Measurements from ENCODE around the gene TREX2.

Gene TREX2

DNA sequence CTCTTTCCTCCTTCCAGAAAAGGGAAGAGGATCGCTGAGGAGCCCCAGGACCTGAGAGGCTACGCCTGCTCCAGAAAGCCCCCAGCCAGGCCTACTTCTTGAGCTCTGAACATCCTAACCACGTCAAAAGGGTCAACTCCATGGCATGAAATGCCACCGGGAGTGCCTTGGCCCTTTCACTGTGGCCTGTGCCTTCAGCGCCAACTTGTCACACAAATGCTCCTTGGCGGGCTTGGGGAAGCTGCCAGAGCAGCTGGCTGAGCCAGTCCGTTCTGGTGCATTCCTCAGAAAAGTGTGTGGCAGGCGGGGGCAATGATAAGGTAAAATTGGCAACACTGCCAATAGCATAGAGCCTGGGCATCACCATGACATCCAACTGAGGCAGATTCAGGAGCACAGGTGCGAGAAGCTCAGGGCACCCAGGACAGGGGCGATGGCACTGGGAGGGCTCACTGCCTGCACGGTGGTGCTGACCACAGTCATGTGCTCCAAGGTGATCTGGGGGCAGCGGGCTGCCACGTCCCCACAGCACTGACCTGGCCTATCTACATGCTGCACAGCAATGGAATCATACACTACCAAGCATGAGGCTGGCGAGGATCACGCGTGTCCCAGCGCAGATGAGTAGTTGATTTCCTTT, 12.1 kb upstream of the TREX2 start:
- TF ChIP-seq, protein P1, sequence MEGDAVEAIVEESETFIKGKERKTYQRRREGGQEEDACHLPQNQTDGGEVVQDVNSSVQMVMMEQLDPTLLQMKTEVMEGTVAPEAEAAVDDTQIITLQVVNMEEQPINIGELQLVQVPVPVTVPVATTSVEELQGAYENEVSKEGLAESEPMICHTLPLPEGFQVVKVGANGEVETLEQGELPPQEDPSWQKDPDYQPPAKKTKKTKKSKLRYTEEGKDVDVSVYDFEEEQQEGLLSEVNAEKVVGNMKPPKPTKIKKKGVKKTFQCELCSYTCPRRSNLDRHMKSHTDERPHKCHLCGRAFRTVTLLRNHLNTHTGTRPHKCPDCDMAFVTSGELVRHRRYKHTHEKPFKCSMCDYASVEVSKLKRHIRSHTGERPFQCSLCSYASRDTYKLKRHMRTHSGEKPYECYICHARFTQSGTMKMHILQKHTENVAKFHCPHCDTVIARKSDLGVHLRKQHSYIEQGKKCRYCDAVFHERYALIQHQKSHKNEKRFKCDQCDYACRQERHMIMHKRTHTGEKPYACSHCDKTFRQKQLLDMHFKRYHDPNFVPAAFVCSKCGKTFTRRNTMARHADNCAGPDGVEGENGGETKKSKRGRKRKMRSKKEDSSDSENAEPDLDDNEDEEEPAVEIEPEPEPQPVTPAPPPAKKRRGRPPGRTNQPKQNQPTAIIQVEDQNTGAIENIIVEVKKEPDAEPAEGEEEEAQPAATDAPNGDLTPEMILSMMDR (IDR thresholded peaks at IDR 0.05; ENCODE audit: control extremely low read depth, extremely low read depth, low read depth, missing control alignments): no peak
- ChIA-PET POLR2A (no interaction called here), CTCF (interaction anchor here (1.4 to 3.1 kb wide), 2 partner anchors 14 to 19 kb away, joined by 3 to 15 read pairs; partner anchors contain the start of gene HAUS7)
- DNase-seq (ENCODE audit: extremely low spot score): no peak

DNA sequence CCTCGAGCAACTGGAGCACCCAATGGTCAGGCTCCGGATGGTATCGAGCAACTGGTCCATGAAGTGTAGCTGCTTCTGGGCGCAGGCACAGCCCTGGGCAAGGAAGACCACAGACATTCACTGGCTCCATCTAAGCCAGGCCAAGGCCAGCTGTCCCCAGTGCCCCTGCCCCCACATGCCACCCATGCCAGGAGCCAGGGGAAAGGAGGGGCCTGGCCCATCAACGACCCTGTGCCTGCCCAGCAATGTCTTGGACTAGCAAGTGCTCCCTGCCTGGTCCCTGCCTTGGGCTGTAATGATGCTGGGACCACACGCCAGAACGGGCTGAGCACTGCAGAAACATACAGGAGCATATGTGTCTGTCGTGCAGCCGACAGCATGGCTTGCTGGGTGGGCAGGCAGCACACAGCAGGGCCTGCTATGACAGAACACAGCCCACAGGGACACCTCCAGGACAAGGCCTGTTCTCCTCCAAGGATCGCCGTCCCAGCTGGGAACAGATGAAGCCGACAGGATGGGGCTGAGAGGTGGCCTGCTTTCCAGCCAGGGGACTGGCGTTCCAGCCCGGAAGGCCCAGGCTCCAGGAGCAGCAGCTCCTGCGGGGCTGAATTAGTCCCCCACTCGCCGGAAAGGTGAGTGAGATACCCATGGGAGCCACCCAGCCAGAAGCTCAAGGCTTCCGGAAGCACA, 11.4 kb upstream of the TREX2 start:
- POLR2A ChIA-PET: no interaction called here
- DNase-seq (ENCODE audit: extremely low spot score): no peak
- TF ChIP-seq, protein P1 (IDR thresholded peaks at IDR 0.05; ENCODE audit: control extremely low read depth, extremely low read depth, low read depth, missing control alignments): no peak
- CTCF ChIA-PET: interaction anchor here (3.1 kb wide), 1 partner anchor 15 kb away, joined by 15 read pairs; the partner anchor contains the start of gene HAUS7

DNA sequence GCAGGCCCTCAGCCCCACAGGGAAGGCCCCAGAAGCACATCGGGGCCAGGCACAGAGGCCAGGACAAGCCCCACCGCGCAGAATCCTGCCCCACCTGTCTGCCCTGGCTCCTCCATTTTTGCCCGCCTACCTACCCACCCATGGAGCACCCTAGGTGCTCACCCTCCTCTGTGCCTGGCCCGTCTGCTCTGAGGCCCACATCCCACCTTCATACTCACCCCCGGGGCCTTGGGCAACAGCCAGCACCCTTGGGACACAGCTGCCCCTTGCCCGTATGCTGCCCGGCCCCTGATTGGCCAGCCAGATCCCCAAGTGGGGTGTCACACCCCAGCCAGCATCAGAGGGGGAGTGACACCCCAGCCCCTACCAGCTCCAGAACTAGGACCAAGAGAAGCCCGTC, 10.8 kb upstream of the TREX2 start:
- CTCF ChIA-PET: interaction anchor here (3.1 kb wide), 1 partner anchor 15 kb away, joined by 15 read pairs; the partner anchor contains the start of gene HAUS7
- DNase-seq (ENCODE audit: extremely low spot score): no peak
- TF ChIP-seq, protein P1 (IDR thresholded peaks at IDR 0.05; ENCODE audit: control extremely low read depth, extremely low read depth, low read depth, missing control alignments): no peak
- POLR2A ChIA-PET: no interaction called here

DNA sequence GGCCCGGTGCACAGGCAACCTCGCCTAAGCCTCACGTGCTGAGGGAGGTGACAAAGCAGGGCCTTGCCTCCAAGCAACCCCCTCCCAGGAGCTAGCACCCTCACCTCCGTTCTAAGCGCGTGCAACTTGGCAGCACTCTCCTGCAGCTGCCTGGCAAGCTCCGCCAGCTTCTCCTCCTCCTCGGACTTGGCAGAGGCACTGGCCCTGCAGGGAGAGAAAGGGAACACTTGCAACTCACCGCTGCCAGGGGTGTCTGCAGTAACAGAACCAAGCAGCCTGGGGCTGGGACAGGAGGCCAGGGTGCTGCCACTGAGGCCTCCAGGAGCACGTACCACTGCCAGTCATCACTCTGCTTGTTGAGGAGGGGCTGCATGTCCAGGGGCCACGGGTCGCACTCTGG, 10.3 kb upstream of the TREX2 start:
- TF ChIP-seq, protein P1 (IDR thresholded peaks at IDR 0.05; ENCODE audit: control extremely low read depth, extremely low read depth, low read depth, missing control alignments): no peak
- POLR2A ChIA-PET: no interaction called here
- CTCF ChIA-PET: interaction anchor here (3.1 kb wide), 1 partner anchor 16 kb away, joined by 15 read pairs; the partner anchor contains the start of gene HAUS7
- DNase-seq (ENCODE audit: extremely low spot score): no peak

DNA sequence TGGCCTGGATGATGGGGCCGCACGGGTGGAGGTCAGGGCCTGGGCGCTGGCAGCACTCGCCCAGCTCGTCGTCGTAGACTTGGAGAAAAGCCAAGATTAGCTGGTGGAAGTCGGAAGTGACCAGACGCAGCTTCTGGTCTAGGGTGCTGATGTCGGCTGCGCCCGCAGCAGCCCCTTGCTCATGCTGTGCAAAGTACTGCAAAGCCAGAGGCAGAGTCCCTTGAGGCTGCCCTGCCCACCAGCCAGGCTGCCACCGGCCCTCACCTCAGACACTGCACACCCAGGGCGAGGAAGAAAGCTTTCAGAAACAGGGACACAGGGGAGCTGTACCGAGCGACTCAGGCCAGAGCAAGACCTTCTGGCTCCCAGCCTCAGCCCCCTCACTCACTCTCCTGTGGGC, 9.7 kb upstream of the TREX2 start:
- POLR2A ChIA-PET: no interaction called here

DNA sequence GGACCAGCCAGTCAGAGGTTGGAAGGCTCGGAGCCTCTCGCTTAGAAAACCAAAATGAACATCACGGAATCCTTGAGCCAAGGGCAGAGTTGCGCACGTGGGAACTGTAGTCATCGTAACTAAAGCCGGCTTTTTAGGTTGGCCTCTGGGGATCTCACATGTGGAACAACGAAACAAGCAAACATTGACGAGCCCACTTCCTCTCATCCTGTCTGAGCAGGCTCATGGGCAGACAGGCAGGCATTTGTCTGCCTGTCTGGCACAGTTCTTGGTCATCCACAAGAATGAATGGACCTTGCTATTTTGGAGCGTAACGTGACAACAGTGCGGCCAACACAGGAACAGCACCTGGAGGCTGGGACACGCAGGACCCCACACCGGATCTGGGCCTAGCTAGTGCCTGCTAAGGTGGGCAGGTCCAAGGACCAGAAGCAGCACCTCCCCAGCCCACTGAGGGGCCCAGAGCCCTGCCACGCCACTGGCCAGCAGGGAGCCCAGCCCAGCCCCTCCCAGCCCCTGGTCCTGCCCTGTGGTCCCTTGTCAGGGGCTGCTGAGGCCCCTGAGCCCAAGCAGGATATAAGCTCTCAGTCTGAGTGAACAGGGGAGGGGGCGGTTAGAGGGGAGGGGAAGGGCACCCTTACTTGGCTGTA, 9.2 kb upstream of the TREX2 start:
- no peak for DNase-seq (ENCODE audit: extremely low spot score)
- ChIA-PET CTCF (no interaction called here), POLR2A (no interaction called here)
- TF ChIP-seq, protein P1 (IDR thresholded peaks at IDR 0.05; ENCODE audit: control extremely low read depth, extremely low read depth, low read depth, missing control alignments): no peak

More for the DNA sequence above, 9.7 kb upstream of the TREX2 start:
- CTCF ChIA-PET: no interaction called here
- DNase-seq (ENCODE audit: extremely low spot score): no peak
- TF ChIP-seq, protein P1 (IDR thresholded peaks at IDR 0.05; ENCODE audit: control extremely low read depth, extremely low read depth, low read depth, missing control alignments): no peak

Data from GM10248 (cell line).